ENCODE data around the gene MUC5AC. TPM values are rescaled to one million over a fixed set of nuclear protein-coding genes. Genes with fewer than 3 reads are reported as not detected.

Gene MUC5AC
- total and polyA plus RNA-seq, 2 of the 13 experiments (the other 11 are each of a cell fraction or from before 2014, with no cell fraction given): under 0.01 TPM; not detected in 1

DNA sequence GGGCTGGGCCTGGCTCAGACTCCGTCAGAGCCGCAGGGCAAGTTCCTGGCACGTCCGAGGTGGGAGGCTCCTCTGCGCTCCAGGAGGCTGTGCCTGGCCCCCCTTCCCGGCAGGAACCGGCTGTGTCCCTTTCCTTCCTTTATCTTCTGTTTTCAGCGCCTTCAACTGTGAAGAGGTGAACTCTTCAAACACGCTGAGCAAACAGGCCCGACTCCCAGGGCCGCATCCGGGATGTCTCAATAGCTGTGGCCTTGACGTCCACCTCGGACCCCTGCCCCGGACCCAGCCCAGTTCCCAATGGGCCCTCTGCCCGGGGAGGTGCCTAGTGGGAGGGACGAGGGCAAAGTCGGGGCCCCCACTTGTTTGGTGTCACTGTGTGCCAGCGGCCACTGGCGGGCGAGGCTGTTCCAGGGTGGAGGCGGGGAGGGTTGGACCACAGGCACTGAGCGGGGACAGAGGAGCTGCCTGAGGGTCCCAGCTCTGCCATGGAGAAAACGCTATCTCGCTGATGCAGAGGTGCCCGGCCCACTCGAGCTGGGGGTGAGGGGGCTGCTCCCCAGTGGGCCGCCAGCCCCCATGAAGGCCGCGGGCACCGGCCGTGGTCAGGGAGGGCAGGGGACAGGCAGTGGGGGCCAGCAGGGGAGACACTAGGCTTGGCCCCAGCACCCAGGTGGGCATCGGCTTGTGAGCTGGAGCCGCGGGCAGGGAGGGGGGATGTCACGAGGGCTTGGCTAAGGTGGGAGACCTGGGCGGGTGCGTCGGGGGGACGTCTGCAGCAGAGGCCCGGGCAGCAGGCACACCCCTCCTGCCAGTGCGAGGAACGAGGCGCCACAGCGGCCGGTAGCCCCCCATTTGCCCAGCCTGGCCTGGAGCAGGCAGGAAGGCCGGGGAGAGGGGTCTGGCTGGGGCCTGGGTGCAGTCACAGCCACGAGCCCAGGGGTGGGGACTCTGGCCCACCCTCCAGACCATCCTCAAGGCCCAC, 62.4 kb downstream of the MUC5AC start (continued):
- 0 out of 2 replicates have a peak, but pooled peaks have one; percentile 27 for TF ChIP-seq ZNF572 (CRISPR knock-in tag; IDR thresholded peaks at IDR 0.05)
- TF ChIP-seq ZNF557 (CRISPR knock-in tag; IDR thresholded peaks at IDR 0.05): peak; percentile 77; the same call in 1 of the 2 replicates
- peak; percentile 41; the same call in 1 of the 2 replicates for TF ChIP-seq SPEN (CRISPR knock-in tag; IDR thresholded peaks at IDR 0.05; ENCODE audit: low read depth)
- TF ChIP-seq ZBED4 (CRISPR knock-in tag; IDR thresholded peaks at IDR 0.05; ENCODE audit: borderline replicate concordance): peak; percentile 84
- no peak for TF ChIP-seq ZNF549 (CRISPR knock-in tag; IDR thresholded peaks at IDR 0.05)
- TF ChIP-seq, protein P1, sequence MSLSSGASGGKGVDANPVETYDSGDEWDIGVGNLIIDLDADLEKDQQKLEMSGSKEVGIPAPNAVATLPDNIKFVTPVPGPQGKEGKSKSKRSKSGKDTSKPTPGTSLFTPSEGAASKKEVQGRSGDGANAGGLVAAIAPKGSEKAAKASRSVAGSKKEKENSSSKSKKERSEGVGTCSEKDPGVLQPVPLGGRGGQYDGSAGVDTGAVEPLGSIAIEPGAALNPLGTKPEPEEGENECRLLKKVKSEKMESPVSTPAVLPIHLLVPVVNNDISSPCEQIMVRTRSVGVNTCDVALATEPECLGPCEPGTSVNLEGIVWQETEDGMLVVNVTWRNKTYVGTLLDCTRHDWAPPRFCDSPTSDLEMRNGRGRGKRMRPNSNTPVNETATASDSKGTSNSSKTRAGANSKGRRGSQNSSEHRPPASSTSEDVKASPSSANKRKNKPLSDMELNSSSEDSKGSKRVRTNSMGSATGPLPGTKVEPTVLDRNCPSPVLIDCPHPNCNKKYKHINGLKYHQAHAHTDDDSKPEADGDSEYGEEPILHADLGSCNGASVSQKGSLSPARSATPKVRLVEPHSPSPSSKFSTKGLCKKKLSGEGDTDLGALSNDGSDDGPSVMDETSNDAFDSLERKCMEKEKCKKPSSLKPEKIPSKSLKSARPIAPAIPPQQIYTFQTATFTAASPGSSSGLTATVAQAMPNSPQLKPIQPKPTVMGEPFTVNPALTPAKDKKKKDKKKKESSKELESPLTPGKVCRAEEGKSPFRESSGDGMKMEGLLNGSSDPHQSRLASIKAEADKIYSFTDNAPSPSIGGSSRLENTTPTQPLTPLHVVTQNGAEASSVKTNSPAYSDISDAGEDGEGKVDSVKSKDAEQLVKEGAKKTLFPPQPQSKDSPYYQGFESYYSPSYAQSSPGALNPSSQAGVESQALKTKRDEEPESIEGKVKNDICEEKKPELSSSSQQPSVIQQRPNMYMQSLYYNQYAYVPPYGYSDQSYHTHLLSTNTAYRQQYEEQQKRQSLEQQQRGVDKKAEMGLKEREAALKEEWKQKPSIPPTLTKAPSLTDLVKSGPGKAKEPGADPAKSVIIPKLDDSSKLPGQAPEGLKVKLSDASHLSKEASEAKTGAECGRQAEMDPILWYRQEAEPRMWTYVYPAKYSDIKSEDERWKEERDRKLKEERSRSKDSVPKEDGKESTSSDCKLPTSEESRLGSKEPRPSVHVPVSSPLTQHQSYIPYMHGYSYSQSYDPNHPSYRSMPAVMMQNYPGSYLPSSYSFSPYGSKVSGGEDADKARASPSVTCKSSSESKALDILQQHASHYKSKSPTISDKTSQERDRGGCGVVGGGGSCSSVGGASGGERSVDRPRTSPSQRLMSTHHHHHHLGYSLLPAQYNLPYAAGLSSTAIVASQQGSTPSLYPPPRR (CRISPR knock-in tag; IDR thresholded peaks at IDR 0.05; ENCODE audit: borderline replicate concordance): peak; percentile 99
- TF ChIP-seq ZNF326 (CRISPR knock-in tag; IDR thresholded peaks at IDR 0.05; ENCODE audit: borderline replicate concordance): no peak
- TF ChIP-seq TGIF2 (CRISPR knock-in tag; IDR thresholded peaks at IDR 0.05): 0 out of 2 replicates have a peak, but pooled peaks have one; percentile 40
- TF ChIP-seq, protein P2, sequence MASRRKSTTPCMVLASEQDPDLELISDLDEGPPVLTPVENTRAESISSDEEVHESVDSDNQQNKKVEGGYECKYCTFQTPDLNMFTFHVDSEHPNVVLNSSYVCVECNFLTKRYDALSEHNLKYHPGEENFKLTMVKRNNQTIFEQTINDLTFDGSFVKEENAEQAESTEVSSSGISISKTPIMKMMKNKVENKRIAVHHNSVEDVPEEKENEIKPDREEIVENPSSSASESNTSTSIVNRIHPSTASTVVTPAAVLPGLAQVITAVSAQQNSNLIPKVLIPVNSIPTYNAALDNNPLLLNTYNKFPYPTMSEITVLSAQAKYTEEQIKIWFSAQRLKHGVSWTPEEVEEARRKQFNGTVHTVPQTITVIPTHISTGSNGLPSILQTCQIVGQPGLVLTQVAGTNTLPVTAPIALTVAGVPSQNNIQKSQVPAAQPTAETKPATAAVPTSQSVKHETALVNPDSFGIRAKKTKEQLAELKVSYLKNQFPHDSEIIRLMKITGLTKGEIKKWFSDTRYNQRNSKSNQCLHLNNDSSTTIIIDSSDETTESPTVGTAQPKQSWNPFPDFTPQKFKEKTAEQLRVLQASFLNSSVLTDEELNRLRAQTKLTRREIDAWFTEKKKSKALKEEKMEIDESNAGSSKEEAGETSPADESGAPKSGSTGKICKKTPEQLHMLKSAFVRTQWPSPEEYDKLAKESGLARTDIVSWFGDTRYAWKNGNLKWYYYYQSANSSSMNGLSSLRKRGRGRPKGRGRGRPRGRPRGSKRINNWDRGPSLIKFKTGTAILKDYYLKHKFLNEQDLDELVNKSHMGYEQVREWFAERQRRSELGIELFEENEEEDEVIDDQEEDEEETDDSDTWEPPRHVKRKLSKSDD (CRISPR knock-in tag; IDR thresholded peaks at IDR 0.05; ENCODE audit: low read depth): peak; percentile 79
- peak; percentile 88 for TF ChIP-seq IKZF5 (CRISPR knock-in tag; IDR thresholded peaks at IDR 0.05)
- 0 out of 2 replicates have a peak, but pooled peaks have one; percentile 53 for TF ChIP-seq ZMYM4 (CRISPR knock-in tag; IDR thresholded peaks at IDR 0.05)
- TF ChIP-seq ZNF256 (CRISPR knock-in tag; conservative IDR thresholded peaks at IDR 0.05): 0 out of 2 replicates have a peak, but pooled peaks have one; percentile 66
- no peak for TF ChIP-seq SNAI1 (CRISPR knock-in tag; IDR thresholded peaks at IDR 0.05; ENCODE audit: borderline replicate concordance)
- TF ChIP-seq ELF3 (CRISPR knock-in tag; IDR thresholded peaks at IDR 0.05): peak; percentile 90
- TF ChIP-seq ZNF772 (CRISPR knock-in tag; IDR thresholded peaks at IDR 0.05): 0 out of 2 replicates have a peak, but pooled peaks have one; percentile 22

All from HepG2 (cell line).